Measurements from ENCODE around the gene NUP93.
"Not testable (repeated sequence)": the region's sequence is repeated elsewhere in the genome, so short reads cannot be mapped to it uniquely, and the experiment has no call there.

NUP93 gene

GRCh38 chr16:56870276-56870888 lies 140.5 kb downstream of the NUP93 start:
- no peak for DNase-seq (ENCODE audit: low spot score)

- DNase-seq (ENCODE audit: low spot score), result peak; percentile 93
Observed at GRCh38 chr16:56871172-56871593, 141.3 kb downstream of the NUP93 start.

- no peak for DNase-seq (ENCODE audit: low spot score)
Observed at GRCh38 chr16:56872863-56873391, 143.0 kb downstream of the NUP93 start.

GRCh38 chr16:56874800-56875199 lies 144.9 kb downstream of the NUP93 start:
- DNase-seq (ENCODE audit: low spot score), result no peak

- no peak for DNase-seq (ENCODE audit: low spot score)
Observed at GRCh38 chr16:56876048-56876447, 146.1 kb downstream of the NUP93 start.

GRCh38 chr16:56877486-56878182 lies 147.7 kb downstream of the NUP93 start:
- DNase-seq (ENCODE audit: low spot score), result no peak

GRCh38 chr16:56878282-56878854 lies 148.4 kb downstream of the NUP93 start:
- no peak for DNase-seq (ENCODE audit: low spot score)

- no peak for DNase-seq (ENCODE audit: low spot score)
Observed at GRCh38 chr16:56879276-56879675, 149.3 kb downstream of the NUP93 start.

- no peak for DNase-seq (ENCODE audit: low spot score)
Observed at GRCh38 chr16:56880176-56880575, 150.2 kb downstream of the NUP93 start.

GRCh38 chr16:56880685-56881084 lies 150.8 kb downstream of the NUP93 start:
- DNase-seq (ENCODE audit: low spot score), result no peak

- DNase-seq (ENCODE audit: low spot score), result no peak
Observed at GRCh38 chr16:56882077-56882800, 152.3 kb downstream of the NUP93 start.

GRCh38 chr16:56883586-56883985 lies 153.7 kb downstream of the NUP93 start:
- DNase-seq (ENCODE audit: low spot score), result no peak

GRCh38 chr16:56884026-56884582 lies 154.2 kb downstream of the NUP93 start:
- DNase-seq (ENCODE audit: low spot score), result no peak

GRCh38 chr16:56884929-56885328 lies 155.0 kb downstream of the NUP93 start:
- not testable (repeated sequence) for DNase-seq (ENCODE audit: low spot score)

GRCh38 chr16:56885446-56886162 lies 155.7 kb downstream of the NUP93 start:
- DNase-seq (ENCODE audit: low spot score), result no peak

GRCh38 chr16:56886296-56886695 lies 156.4 kb downstream of the NUP93 start:
- DNase-seq (ENCODE audit: low spot score), result no peak

- DNase-seq (ENCODE audit: low spot score), result no peak
Observed at GRCh38 chr16:56886826-56887225, 156.9 kb downstream of the NUP93 start.

GRCh38 chr16:56888806-56889205 lies 158.9 kb downstream of the NUP93 start:
- no peak for DNase-seq (ENCODE audit: low spot score)

GRCh38 chr16:56889206-56889605 lies 159.3 kb downstream of the NUP93 start:
- DNase-seq (ENCODE audit: low spot score), result no peak

- no peak for DNase-seq (ENCODE audit: low spot score)
Observed at GRCh38 chr16:56891685-56892084, 161.8 kb downstream of the NUP93 start.

- DNase-seq (ENCODE audit: low spot score), result no peak
Observed at GRCh38 chr16:56892705-56893104, 162.8 kb downstream of the NUP93 start.
